A549 treated with CpdA at 1 μM for 4 hours (cell line): ENCODE results near the gene SF3B2. TPM values are rescaled to one million over a fixed set of nuclear protein-coding genes. Genes with fewer than 3 reads are reported as not detected.

Experiments used
- total RNA-seq: library from RNA; stranded (reverse); fragments of 200-300 nt; extraction: Qiagen RNA extraction; gene quantifications from 5 replicates; pipeline ENCODE4 v1.2.3, GENCODE V29; 2022; ENCODE audit warnings: low read depth

Gene SF3B2, protein sequence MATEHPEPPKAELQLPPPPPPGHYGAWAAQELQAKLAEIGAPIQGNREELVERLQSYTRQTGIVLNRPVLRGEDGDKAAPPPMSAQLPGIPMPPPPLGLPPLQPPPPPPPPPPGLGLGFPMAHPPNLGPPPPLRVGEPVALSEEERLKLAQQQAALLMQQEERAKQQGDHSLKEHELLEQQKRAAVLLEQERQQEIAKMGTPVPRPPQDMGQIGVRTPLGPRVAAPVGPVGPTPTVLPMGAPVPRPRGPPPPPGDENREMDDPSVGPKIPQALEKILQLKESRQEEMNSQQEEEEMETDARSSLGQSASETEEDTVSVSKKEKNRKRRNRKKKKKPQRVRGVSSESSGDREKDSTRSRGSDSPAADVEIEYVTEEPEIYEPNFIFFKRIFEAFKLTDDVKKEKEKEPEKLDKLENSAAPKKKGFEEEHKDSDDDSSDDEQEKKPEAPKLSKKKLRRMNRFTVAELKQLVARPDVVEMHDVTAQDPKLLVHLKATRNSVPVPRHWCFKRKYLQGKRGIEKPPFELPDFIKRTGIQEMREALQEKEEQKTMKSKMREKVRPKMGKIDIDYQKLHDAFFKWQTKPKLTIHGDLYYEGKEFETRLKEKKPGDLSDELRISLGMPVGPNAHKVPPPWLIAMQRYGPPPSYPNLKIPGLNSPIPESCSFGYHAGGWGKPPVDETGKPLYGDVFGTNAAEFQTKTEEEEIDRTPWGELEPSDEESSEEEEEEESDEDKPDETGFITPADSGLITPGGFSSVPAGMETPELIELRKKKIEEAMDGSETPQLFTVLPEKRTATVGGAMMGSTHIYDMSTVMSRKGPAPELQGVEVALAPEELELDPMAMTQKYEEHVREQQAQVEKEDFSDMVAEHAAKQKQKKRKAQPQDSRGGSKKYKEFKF
- 170 to 182 TPM (median 175 TPM) in 5 replicates for total RNA-seq

DNA sequence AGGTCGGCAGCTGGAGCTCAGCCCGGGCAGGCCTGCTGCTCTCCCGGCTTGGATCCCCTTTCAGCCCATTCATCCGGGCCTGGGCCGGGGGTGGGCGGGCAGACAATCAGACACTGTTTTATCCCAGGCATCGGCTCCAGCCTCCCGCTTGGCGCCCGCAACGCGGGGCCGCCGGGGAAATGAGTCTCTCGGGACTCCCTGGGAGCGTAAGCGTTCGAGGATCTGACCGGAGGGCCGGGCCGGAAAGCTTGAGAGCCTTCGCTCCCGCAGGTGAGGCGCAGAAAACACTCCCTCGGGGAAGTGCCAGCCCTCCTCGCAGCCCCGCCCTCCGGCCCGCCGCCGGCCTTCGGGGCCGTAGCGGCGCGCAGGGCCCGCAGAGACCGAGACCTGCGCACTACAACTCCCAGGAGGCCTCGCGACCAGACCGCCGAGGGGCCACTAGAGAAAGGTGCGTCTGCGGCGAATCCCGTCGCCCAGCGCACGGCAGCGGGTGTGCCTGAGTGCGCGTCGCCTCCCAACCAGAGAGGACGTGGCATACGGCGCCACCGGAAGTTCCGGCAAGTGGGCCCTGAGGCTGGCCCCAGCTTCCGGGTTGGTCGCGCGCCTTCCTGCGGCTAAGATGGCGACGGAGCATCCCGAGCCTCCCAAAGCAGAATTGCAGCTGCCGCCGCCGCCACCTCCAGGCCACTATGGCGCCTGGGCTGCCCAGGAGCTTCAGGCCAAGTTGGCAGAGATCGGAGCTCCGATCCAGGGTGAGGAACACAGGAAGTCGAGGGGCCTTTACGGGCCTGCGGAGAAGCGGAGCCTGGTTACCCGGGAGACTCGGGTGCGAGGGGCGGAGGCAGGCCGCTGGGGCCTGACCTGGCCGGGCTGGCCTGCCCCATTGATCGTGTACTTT is at the start of gene SF3B2:
TSS of gene SF3B2 (plus strand) at position 599 of the 898 bp plus-strand sequence. CDS start at position 620, 21 bp downstream.

DNA sequence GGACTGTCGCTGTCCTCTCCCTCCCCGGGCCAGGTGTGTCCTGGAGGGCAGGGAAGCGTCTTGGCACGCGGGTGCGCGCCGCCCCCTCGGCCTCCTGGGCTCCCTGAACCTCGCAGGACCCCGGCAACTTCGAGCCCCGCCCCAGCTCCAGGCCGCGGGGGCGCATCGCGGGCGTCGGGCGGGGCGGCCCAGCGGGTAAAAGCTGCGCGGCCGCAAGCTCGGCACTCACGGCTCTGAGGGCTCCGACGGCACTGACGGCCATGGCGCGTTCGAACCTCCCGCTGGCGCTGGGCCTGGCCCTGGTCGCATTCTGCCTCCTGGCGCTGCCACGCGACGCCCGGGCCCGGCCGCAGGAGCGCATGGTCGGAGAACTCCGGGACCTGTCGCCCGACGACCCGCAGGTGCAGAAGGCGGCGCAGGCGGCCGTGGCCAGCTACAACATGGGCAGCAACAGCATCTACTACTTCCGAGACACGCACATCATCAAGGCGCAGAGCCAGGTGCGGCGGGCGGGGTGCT is 40.3 kb upstream of the SF3B2 start, which contains the start of gene CST6:
TSS of gene CST6 (plus strand) at position 224 of the 519 bp plus-strand sequence. CDS start at position 261, 37 bp downstream.

DNA sequence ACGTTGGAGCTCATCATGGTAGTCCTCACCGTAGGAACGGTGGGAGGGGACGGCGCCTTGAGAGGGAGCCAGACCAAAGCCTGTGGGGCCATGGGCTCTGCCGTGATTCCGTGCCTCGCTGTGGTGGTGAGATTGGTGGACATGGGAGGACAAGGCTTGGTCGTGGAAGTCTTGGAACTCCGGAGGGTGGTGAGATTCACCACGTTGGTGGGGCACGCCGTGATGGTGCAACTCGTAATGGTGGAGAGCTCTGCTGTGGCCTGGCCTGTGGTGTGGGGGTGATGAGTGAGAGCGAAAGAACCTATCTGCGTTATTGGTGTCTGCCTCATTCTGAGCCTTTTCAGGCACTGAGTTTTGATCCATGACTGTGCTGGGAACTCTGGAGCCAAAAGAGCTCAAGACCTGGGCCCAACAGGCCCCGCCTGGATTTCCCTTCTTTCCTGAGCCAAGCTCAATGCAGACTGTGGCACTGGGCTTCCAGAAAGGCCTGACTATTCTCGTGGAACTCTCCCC is 26.1 kb upstream of the SF3B2 start, which contains the start of gene CATSPER1:
TSS of gene CATSPER1 (minus strand) at position 463 of the 513 bp plus-strand sequence. CDS start at position 363, 100 bp downstream.

DNA sequence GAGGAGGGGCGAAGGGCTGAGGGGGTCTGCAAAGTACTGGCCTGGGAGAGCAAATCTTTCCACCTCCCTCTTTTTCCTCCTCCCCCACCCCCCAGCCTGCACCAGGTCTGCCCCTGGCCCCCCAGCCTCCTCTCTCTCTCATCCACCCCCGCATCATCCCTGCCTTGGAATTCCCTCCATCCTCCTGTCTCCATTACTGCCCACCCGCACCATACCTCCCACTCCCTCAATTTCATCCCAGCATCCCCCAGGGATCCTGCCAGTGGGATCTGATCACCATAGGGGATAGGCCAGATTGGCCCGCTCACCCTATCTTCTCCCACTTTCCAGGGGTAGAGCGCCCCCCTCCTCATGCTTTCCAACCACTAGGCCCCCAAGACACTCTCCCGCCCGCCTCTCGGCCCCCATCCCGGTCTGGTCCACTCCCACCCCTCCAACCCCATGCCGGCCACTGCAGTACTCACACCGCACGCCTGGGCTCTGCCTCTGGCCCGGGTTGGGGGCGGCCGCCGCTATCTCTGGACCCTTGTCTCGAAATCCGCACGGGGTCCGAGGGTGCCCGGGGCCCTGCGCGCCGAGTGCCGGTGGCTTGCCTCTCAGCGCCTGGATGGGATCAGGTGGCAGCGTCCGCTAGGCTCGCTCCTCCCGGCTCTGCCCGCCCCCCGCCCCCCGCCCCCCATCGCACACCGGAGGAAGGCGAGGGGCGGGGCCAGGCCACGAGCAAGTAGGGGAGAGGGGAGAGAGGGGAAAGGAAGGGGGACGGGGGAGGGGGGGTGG is 3.4 kb upstream of the SF3B2 start, which contains the start of gene GAL3ST3:
TSS of gene GAL3ST3 (minus strand) at position 615 of the 777 bp plus-strand sequence. CDS start 3,746 bp downstream, outside the sequence.

DNA sequence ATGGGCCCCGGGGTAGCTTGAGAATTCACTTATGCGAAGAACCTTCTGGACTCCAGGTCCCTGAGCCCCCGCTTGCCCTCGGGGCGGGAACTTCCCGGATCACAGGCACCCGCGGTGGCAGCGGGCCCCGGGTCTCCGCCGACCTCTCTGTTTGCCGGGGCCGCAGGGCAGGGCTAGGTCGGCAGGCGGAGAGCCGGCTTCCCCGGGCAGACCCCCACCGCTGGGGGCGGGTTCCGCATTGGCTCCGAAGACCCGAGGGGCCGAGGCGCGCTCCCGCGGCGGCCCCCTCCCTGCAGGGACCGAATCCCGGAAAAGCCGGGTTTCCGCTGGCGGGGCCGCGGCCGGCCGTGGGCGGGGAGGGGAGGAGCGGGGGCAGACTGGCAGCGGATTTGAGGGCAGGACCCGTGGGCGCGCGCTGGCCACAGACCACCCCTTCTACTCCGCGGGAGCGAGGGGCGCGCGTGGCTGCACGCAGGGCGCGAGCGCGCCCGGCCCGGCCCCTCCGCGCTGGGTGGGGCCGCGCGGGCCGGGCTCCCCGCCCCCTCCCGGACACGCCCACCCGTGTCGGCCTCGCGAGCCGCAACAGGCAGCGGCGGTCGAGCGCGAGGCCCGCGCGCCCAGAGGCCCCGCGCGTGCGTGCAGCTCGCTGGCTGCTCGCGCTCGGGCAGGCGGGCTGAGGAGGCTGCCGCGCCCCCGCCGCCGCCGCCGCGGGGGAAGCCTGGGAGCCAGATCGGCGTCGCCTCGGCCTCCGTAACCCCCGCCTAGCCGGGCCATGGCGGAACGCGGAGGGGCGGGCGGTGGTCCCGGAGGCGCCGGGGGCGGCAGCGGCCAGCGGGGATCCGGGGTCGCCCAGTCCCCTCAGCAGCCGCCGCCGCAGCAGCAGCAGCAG is 17.8 kb downstream of the SF3B2 start, which contains the start of gene PACS1:
TSS of gene PACS1 (plus strand) at position 558 of the 889 bp plus-strand sequence. CDS start at position 773, 215 bp downstream.

Other genes starting within 250 kb of the SF3B2 start
- gene SNX32, start 218.4 kb upstream of the SF3B2 start, total RNA-seq: 0.05 to 0.19 TPM (median 0.07 TPM) in 4 of 5 replicates, not detected in the other
- gene CFL1, start 194.2 kb upstream of the SF3B2 start, total RNA-seq: 1,786 to 2,400 TPM (median 2,293 TPM) in 5 replicates
- gene MUS81, start 191.9 kb upstream of the SF3B2 start, total RNA-seq: 25.0 to 36.6 TPM (median 33.2 TPM) in 5 replicates
- 0.71 to 1.1 TPM (median 0.85 TPM) in 5 replicates for gene EFEMP2, start 179.6 kb upstream of the SF3B2 start, total RNA-seq
- gene CTSW, start 172.5 kb upstream of the SF3B2 start, total RNA-seq: 0.10 TPM in 1 of 5 replicates, not detected in the others
- 71.9 to 92.3 TPM (median 85.6 TPM) in 5 replicates for gene FIBP, start 163.9 kb upstream of the SF3B2 start, total RNA-seq
- 27.2 to 52.3 TPM (median 48.0 TPM) in 5 replicates for gene CCDC85B, start 161.7 kb upstream of the SF3B2 start, total RNA-seq
- 165 to 273 TPM (median 211 TPM) in 5 replicates for gene FOSL1, start 152.0 kb upstream of the SF3B2 start, total RNA-seq
- gene C11orf68, start 133.3 kb upstream of the SF3B2 start, total RNA-seq: 45.7 to 71.2 TPM (median 65.8 TPM) in 5 replicates
- 191 to 310 TPM (median 242 TPM) in 5 replicates for gene DRAP1, start 132.9 kb upstream of the SF3B2 start, total RNA-seq
- gene TSGA10IP, start 106.9 kb upstream of the SF3B2 start, total RNA-seq: not detected in 5 replicates
- 50.0 to 74.0 TPM (median 63.2 TPM) in 5 replicates for gene SART1, start 90.6 kb upstream of the SF3B2 start, total RNA-seq
- gene EIF1AD, start 50.2 kb upstream of the SF3B2 start, total RNA-seq: 37.6 to 53.5 TPM (median 39.8 TPM) in 5 replicates
- 373 to 502 TPM (median 480 TPM) in 5 replicates for gene BANF1, start 49.9 kb upstream of the SF3B2 start, total RNA-seq
- gene CST6, start 40.4 kb upstream of the SF3B2 start, total RNA-seq: not detected in 5 replicates
- gene CATSPER1, start 25.9 kb upstream of the SF3B2 start, total RNA-seq: 1.2 to 2.0 TPM (median 1.3 TPM) in 5 replicates
- not detected in 5 replicates for gene GAL3ST3, start 3.2 kb upstream of the SF3B2 start, total RNA-seq
- gene PACS1, start 17.9 kb downstream of the SF3B2 start, total RNA-seq: 45.0 to 72.8 TPM (median 63.4 TPM) in 5 replicates
- gene KLC2, start 205.3 kb downstream of the SF3B2 start, total RNA-seq: 35.4 to 46.5 TPM (median 41.2 TPM) in 5 replicates
- 122 to 151 TPM (median 148 TPM) in 5 replicates for gene RAB1B, start 216.3 kb downstream of the SF3B2 start, total RNA-seq
- gene CNIH2, start 225.8 kb downstream of the SF3B2 start, total RNA-seq: 0.89 to 3.1 TPM (median 2.1 TPM) in 5 replicates
- 79.2 to 122 TPM (median 116 TPM) in 5 replicates for gene YIF1A, start 236.8 kb downstream of the SF3B2 start, total RNA-seq
- gene TMEM151A, start 239.5 kb downstream of the SF3B2 start, total RNA-seq: 1.9 to 3.8 TPM (median 3.5 TPM) in 5 replicates